Stomach smooth muscle (tissue), 2 donors: ENCODE data around the gene IMPG2.
A peak's percentile ranks its signal among the peaks of the same experiment; 100 is the strongest.

Experiments used
- H3K27ac ChIP-seq: one replicate; pipeline ENCODE4 v1.7.0; 2013; ENCODE audit warnings: mild to moderate bottlenecking, low read length, inconsistent platforms
- H3K27me3 ChIP-seq, 2 donors: one replicate each; pipeline ENCODE4 v1.7.0; 2013; ENCODE audit warnings: low read length in 2 of 2; ENCODE audit not compliant: insufficient read depth in 2 of 2, control insufficient read depth in 1 of 2
- H3K36me3 ChIP-seq, 2 donors: one replicate each; pipeline ENCODE4 v1.7.0; 2013; ENCODE audit warnings: low read length in 2 of 2; ENCODE audit not compliant: control insufficient read depth in 2 of 2, insufficient read depth in 2 of 2
- H3K4me1 ChIP-seq: one replicate; pipeline ENCODE4 v1.7.0; 2013; ENCODE audit warnings: low read length; ENCODE audit not compliant: control insufficient read depth, insufficient read depth
- H3K4me3 ChIP-seq, 2 donors: one replicate each; pipeline ENCODE4 v1.7.0; 2013; ENCODE audit warnings: low read length in 2 of 2
- H3K9ac ChIP-seq, 2 donors: one replicate each; pipeline ENCODE4 v1.7.0; 2013; ENCODE audit warnings: low read length in 2 of 2, mild to moderate bottlenecking in 1 of 2
- H3K9me3 ChIP-seq, 2 donors: one replicate each; pipeline ENCODE4 v1.7.0; 2013; ENCODE audit warnings: low read length in 2 of 2; ENCODE audit not compliant: control insufficient read depth in 2 of 2
- donor health status: healthy.
- donor health status: Pancreatic carcinoma.

Gene IMPG2

DNA sequence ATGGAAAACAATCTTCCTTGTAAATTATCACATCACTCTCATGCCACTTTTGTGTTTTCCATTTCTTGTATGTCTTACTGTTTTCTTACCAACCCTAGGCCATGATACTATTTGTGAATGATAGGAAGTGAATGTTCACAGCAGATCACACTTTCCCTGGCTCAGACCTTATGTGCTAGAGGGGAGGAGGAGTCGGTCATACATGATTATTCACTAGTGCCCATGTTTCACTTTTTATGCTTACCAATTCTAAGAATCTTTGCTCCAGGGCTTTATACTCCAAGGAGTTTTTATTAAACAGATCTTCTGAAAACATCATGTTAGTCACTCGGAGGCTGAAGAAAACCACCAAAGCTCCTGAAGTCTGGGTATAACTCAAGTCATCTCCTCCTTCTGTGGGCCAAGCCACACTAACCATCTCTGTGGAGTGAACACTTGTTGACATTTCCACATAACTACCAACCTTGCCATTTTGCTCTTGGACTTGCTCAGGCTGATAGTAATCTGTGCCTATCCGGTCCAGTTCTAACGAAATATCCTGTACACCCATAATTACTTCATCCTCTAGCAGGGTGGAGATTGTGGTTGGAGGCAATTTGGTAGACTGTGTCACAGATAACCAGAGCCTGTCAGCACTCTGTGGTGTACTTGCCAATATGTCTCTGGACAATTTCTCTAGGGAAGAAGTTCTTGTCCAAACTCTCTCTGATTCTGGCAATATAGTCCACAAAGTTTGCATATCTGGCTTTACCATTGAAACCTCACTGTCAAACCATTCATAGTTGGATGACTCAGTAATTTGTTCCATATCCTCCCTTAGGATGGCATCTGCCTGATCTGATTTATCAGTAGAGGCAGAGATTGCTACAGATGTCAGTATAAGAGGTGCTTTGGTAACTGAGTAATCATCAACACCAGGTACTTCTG lies 76.8 kb downstream of the IMPG2 start:
- Histone ChIP-seq H3K4me1 (no peaks in the 10 kb centered on the region), H3K27ac (no peak overlapping the region), H3K27me3 (no peaks in the 10 kb centered on the region), H3K4me3 (no peak overlapping the region), H3K9ac (no peak overlapping the region), H3K36me3 (no peaks in the 10 kb centered on the region), H3K9me3 (no peaks in the 10 kb centered on the region)

DNA sequence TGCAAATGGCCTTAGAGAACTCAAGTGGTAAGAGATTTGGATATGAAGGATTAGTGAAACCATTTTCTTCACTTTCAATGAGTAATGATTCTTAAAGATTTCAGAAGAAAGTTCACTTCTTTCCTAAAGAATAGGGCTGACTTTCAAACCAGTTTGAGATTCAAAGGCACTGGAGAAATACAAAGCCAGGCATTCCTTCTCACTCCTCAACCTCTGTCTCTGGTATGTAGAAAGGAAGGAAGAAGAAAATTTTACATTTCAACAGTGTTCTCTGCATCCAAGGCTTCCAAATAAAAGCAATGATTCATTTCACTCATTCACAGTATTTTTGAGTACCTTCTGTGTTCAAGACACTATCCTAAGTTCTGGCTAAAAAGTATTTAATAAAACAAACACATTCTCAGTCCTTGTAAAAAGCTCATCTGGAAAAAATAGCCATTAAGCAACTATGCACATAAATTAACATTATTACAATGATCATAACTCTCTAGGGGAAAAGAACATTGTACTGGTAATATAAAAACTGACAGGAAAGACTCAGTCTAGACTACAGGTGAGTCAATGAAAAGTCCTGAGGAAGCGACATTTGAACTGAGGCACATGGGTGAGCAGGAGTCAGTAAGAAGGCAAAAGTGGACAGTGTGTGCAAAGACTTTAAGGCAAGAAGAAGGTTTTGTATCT lies 79.5 kb downstream of the IMPG2 start:
- no peaks in the 10 kb centered on the region for H3K9me3 ChIP-seq
- H3K9ac ChIP-seq, result no peak overlapping the region
- H3K36me3 ChIP-seq, result no peaks in the 10 kb centered on the region
- H3K27ac ChIP-seq, result no peak overlapping the region
- no peak overlapping the region for H3K4me3 ChIP-seq
- no peaks in the 10 kb centered on the region for H3K27me3 ChIP-seq
- H3K4me1 ChIP-seq, result no peaks in the 10 kb centered on the region

DNA sequence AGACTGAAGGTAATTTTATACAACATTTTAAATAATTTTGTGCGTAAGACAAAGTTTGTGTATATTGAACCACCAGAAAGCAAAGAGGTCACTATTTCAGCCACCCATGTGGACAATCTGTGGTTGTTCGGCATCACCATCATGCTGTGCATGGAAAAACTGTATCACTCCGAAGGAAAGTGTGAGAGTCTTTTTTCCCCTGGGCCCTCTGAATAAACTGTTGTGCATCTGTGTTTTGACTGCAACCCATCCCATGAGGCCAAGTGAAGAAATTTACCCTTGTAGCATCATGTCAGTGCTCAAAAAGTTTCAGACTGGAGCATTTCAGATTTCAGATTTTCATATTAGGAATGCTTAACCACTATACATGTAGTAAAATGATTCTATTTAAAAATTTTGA lies 85.3 kb downstream of the IMPG2 start:
- no peaks in the 10 kb centered on the region for H3K9me3 ChIP-seq
- H3K4me3 ChIP-seq, result no peak overlapping the region
- H3K4me1 ChIP-seq, result no peaks in the 10 kb centered on the region
- no peak overlapping the region for H3K27ac ChIP-seq
- H3K27me3 ChIP-seq, result no peaks in the 10 kb centered on the region
- no peak overlapping the region for H3K9ac ChIP-seq
- no peaks in the 10 kb centered on the region for H3K36me3 ChIP-seq

DNA sequence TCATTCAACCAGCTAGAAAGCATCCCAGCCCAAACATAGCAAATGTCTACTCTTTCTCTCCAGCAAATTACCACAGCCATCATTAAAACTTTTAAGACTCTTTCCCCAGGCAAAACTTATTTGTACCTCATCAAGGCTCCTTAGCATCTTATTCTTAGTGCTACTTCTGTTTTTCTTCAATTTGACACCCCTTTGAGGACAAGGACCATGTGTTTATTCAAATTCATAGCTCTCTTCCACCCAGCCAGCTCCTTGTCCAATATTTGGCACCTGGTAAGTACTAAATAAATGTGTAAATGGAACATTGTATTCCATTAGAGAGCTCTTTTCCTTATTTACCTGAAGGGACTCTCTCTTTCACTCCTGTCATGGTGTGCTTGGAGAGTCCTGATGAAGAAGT lies 89.8 kb downstream of the IMPG2 start:
- Histone ChIP-seq H3K9ac (no peak overlapping the region), H3K9me3 (no peaks in the 10 kb centered on the region)

DNA sequence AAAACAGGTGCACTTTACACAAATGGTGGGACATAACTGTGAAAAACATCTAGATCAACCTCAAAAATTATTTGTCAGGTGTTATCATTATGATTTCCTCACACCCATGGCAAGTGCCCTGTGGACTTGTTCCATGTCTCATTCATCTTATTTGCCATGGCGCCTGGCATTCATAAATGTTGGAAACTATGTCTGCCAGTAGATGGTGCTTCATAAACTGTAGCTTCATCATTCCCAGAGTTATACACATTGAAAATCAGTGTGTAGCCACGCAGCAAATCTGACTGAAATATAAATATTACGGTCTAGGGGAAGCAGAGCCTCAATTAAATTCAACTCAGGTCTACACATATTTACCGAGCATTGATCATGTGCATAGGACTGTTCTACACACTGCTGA lies 90.7 kb downstream of the IMPG2 start:
- H3K9me3 ChIP-seq, result no peaks in the 10 kb centered on the region
- no peak overlapping the region for H3K4me3 ChIP-seq
- no peak overlapping the region for H3K9ac ChIP-seq
- no peaks in the 10 kb centered on the region for H3K27me3 ChIP-seq
- no peaks in the 10 kb centered on the region for H3K4me1 ChIP-seq
- no peak overlapping the region for H3K27ac ChIP-seq
- H3K36me3 ChIP-seq, result no peaks in the 10 kb centered on the region

More for the DNA sequence above, 89.8 kb downstream of the IMPG2 start:
- Histone ChIP-seq H3K36me3 (no peaks in the 10 kb centered on the region), H3K4me1 (no peaks in the 10 kb centered on the region), H3K27ac (no peak overlapping the region), H3K4me3 (peak overlapping the region in 1 of 2 donors; percentile 10), H3K27me3 (no peaks in the 10 kb centered on the region)

DNA sequence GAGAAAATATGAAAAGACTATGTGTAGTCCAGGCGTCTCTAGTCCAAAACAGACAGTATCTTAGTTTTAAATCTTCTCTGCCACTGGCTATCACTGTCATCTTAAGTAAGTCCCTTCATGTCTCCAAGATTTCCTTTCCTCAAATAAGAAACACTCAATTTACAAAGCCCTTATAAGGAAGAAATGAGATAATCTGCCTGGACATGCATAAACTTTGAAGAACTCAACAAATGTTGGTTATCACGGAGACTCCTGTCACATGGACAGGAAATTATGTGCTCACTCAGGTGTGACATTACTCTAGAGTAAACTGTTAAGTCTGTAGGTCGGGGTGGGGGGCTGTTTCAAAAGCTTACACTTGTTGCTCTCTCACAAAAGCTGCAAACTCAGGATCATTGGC lies 91.9 kb downstream of the IMPG2 start:
- no peaks in the 10 kb centered on the region for H3K36me3 ChIP-seq
- no peak overlapping the region for H3K27ac ChIP-seq
- no peak overlapping the region for H3K9ac ChIP-seq
- H3K4me3 ChIP-seq, result no peak overlapping the region
- no peaks in the 10 kb centered on the region for H3K4me1 ChIP-seq
- H3K27me3 ChIP-seq, result no peaks in the 10 kb centered on the region
- H3K9me3 ChIP-seq, result no peaks in the 10 kb centered on the region

DNA sequence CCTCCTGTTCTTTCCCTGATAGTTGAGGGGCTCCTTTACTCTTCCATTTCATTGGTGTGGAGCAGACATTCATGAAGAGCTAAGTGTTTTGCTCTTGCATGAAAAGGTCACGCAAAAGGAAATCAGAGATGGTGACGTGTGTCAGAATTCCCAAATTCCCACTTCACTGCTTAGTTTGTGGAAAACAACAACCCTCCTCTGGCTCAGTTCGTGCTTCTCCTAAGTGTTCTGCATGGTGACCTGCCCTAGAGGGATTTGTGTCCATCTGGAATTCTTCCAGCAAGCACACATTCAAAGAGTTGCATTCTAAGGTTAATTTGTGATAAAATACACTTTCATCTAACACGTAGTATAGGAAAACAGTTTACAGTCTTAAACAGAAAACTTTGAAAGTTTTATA lies 95.6 kb downstream of the IMPG2 start:
- Histone ChIP-seq H3K9ac (no peak overlapping the region), H3K4me3 (no peak overlapping the region), H3K4me1 (no peaks in the 10 kb centered on the region), H3K9me3 (no peaks in the 10 kb centered on the region), H3K27me3 (no peaks in the 10 kb centered on the region), H3K27ac (no peak overlapping the region), H3K36me3 (no peaks in the 10 kb centered on the region)

DNA sequence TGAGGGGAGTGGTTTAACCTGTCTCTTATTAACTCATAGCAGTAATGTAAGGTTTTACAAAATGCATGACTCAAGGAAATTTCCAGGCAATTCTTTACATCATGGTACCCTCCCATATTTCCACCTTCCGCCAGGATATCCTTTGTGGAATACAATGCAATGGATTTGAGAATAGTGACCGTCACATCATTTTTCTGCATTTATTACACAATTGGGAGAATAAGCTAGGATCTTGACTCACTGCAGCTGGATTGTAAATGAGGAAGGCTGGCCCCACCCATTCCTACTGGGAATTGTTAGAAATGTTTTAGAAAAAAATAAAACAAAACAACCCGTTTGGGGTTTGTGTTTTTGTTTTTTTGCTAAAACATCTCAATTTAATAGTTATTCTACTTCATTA lies 97.4 kb downstream of the IMPG2 start:
- Histone ChIP-seq H3K27ac (no peak overlapping the region), H3K4me1 (no peaks in the 10 kb centered on the region), H3K4me3 (no peak overlapping the region), H3K9ac (no peak overlapping the region), H3K36me3 (no peaks in the 10 kb centered on the region), H3K9me3 (no peaks in the 10 kb centered on the region), H3K27me3 (no peaks in the 10 kb centered on the region)

DNA sequence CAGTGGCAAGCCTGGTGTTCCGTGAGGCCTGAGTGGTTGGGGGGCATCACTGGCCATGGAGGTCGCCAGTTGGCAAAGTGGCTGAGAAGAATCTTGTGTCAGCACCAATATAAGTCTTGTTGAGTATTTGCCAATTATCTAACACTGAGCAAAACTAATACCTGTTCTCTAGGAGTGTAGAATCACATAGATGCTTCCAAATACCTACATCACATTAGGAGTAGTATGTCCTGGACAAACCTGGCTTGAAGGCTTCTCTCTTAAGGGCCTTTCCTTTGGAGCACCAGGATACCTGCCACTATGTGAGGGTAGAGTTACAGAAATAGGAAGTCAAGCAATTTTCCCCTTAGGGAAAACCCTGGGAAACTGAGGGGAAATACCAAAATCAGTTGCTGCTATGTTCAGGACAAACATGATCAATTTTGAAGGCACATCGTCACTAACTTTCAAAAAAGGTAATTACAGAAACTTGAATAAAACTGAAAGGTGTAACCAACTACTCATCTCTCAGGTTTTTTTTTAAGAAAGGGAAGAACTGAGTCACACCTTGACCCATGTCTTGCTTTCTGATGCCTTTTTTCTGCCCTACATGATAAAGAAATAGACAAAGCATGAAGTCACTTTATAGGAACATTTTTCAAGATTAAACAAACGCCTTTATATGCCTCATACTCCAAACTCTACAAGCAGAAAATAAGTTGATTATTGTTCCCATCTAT lies 100.4 kb downstream of the IMPG2 start:
- H3K36me3 ChIP-seq, result no peaks in the 10 kb centered on the region
- H3K27me3 ChIP-seq, result no peaks in the 10 kb centered on the region
- H3K4me3 ChIP-seq, result no peak overlapping the region

DNA sequence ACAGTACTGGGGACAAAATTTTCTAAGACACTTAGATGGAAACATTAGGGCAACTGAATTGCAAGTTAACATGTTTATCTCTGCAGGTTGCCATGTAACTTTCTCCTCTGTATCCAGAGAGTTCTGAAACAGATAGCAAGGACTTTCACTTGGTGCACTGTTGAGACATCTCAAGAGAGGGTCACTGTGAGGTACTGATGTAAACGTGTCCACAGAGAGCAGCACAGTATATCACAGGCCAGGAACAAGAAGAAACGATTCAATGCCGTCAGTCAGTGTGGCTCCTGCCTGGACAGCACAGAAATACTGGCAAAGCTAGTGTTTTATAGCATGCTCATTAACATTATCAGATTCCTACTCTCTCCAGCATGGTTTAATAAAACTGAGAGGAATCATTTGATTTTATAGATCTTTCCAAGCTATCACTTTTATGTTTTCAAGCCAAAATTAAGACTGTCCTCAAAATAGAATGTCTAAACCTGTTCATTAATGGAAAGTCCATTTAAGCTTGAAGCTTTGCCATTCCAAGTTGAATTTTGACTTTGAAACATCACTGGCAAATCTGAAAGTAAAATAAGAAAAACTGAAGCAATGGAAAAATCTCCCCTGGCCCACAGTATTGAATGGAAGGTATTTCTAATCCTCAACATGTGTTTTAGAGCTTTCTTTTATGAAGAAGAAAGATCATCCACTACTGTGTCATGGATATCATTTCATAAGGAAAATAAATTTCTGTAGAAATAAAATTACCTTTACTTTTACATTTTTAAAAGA lies 102.7 kb downstream of the IMPG2 start:
- no peaks in the 10 kb centered on the region for H3K9me3 ChIP-seq
- no peak overlapping the region for H3K4me3 ChIP-seq
- H3K9ac ChIP-seq, result no peak overlapping the region
- H3K36me3 ChIP-seq, result no peaks in the 10 kb centered on the region
- peaks cover 4% of the 10 kb centered on the region for H3K4me1 ChIP-seq
- no peak overlapping the region for H3K27ac ChIP-seq
- no peaks in the 10 kb centered on the region for H3K27me3 ChIP-seq

More for the DNA sequence above, 100.4 kb downstream of the IMPG2 start:
- Histone ChIP-seq H3K4me1 (peaks cover 4% of the 10 kb centered on the region), H3K9me3 (no peaks in the 10 kb centered on the region), H3K9ac (no peak overlapping the region), H3K27ac (no peak overlapping the region)
